ENCODE data around the gene NOXA1. TPM values are rescaled to one million over a fixed set of nuclear protein-coding genes. Genes with fewer than 3 reads are reported as not detected.
A peak's percentile ranks its signal among the peaks of the same experiment; 100 is the strongest.

NOXA1 gene
- total and polyA plus RNA-seq, 2 donors from 2014 or later: 19.1 to 21.8 TPM

DNA sequence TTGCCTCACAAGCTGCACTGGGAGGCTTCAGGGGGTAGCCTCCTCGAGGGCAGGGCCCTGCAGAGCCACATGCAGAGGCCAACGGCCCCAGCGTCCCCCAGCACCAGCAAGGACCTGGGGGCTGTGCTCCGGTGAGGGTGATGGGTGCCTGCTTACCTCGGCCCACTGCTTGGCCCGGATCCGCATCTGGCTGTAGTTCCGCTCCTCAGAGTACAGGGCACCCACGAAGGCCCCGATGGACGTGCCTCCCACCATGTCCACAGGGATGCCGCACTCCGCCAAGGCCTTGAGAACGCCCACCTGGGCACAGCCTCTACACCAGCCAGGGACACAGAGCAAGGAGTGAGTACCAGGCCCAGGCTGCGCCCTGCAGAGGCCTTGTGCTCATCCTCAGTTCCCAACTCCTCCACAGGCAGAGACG lies 44.0 kb downstream of the NOXA1 start:
- no peak overlapping the region for H3K9ac ChIP-seq (ENCODE audit: low read length in 3 of 3)
- no peaks in the 10 kb centered on the region for H3K4me1 ChIP-seq (ENCODE audit: control insufficient read depth in 2 of 3, insufficient read depth in 2 of 3, low read depth in 1 of 3, low read length in 3 of 3)
- no peaks in the 10 kb centered on the region for H3K36me3 ChIP-seq (ENCODE audit: control insufficient read depth in 2 of 3, insufficient read depth in 3 of 3, low read length in 3 of 3)
- H3K27ac ChIP-seq (ENCODE audit: low read depth in 2 of 2, low read length in 2 of 2): no peak overlapping the region
- H3K9me3 ChIP-seq (ENCODE audit: control insufficient read depth in 2 of 3, insufficient read depth in 1 of 3, low read length in 3 of 3): no peaks in the 10 kb centered on the region
- TF ChIP-seq, protein P1, sequence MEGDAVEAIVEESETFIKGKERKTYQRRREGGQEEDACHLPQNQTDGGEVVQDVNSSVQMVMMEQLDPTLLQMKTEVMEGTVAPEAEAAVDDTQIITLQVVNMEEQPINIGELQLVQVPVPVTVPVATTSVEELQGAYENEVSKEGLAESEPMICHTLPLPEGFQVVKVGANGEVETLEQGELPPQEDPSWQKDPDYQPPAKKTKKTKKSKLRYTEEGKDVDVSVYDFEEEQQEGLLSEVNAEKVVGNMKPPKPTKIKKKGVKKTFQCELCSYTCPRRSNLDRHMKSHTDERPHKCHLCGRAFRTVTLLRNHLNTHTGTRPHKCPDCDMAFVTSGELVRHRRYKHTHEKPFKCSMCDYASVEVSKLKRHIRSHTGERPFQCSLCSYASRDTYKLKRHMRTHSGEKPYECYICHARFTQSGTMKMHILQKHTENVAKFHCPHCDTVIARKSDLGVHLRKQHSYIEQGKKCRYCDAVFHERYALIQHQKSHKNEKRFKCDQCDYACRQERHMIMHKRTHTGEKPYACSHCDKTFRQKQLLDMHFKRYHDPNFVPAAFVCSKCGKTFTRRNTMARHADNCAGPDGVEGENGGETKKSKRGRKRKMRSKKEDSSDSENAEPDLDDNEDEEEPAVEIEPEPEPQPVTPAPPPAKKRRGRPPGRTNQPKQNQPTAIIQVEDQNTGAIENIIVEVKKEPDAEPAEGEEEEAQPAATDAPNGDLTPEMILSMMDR (IDR thresholded peaks at IDR 0.05; ENCODE audit: borderline replicate concordance, extremely low read depth, insufficient read depth): no peak
- FAIRE-seq (no peak), DNase-seq (peak in 1 of 5 donors; percentile 25)
- H3K27me3 ChIP-seq (ENCODE audit: control insufficient read depth, insufficient read depth, low read length): no peaks in the 10 kb centered on the region
- H3K4me3 ChIP-seq (ENCODE audit: low read length in 3 of 3): no peak overlapping the region
- intact Hi-C loops (cut with DNase I): no loop called here

GRCh38 chr9:137467896-137468295 lies 44.7 kb downstream of the NOXA1 start:
- intact Hi-C loops (cut with DNase I): no loop called here
- Histone ChIP-seq H3K4me3 (ENCODE audit: low read length in 3 of 3) (no peak overlapping the region), H3K27ac (ENCODE audit: low read depth in 2 of 2, low read length in 2 of 2) (no peak overlapping the region), H3K27me3 (ENCODE audit: control insufficient read depth, insufficient read depth, low read length) (no peaks in the 10 kb centered on the region), H3K9ac (ENCODE audit: low read length in 3 of 3) (no peak overlapping the region), H3K4me1 (ENCODE audit: control insufficient read depth in 2 of 3, insufficient read depth in 2 of 3, low read depth in 1 of 3, low read length in 3 of 3) (no peaks in the 10 kb centered on the region), H3K36me3 (ENCODE audit: control insufficient read depth in 2 of 3, insufficient read depth in 3 of 3, low read length in 3 of 3) (no peaks in the 10 kb centered on the region), H3K9me3 (ENCODE audit: control insufficient read depth in 2 of 3, insufficient read depth in 1 of 3, low read length in 3 of 3) (no peaks in the 10 kb centered on the region)
- DNase-seq (peak in 2 of 5 donors; percentile 25 to 33), FAIRE-seq (no peak)
- TF ChIP-seq, protein P1 (IDR thresholded peaks at IDR 0.05; ENCODE audit: borderline replicate concordance, extremely low read depth, insufficient read depth): no peak

DNA sequence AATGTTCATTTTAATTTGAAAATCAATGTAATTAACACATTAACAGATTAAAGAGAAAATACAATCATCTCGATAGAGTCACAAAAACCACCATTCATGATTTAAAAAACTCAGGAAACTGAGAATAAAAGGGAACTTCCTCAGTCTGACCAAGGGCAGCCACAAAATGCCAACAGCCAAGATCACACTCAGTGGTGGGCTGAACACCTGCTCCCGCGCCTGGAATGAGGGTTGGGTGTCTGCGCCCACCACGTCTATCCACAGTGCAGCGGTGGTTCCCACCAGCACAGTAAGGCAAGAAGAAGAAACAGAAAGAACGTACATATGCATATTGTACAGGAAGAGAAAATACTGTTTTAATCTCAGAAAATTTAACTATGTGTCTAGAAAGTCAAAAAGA lies 47.6 kb downstream of the NOXA1 start:
- intact Hi-C loops (cut with DNase I): no loop called here
- no peak overlapping the region for H3K9ac ChIP-seq (ENCODE audit: low read length in 3 of 3)
- no peak overlapping the region for H3K27ac ChIP-seq (ENCODE audit: low read depth in 2 of 2, low read length in 2 of 2)
- no peaks in the 10 kb centered on the region for H3K36me3 ChIP-seq (ENCODE audit: control insufficient read depth in 2 of 3, insufficient read depth in 3 of 3, low read length in 3 of 3)
- DNase-seq: peak in 1 of 5 donors; percentile 39
- H3K4me3 ChIP-seq (ENCODE audit: low read length in 3 of 3): no peak overlapping the region
- H3K27me3 ChIP-seq (ENCODE audit: control insufficient read depth, insufficient read depth, low read length): no peaks in the 10 kb centered on the region
- H3K4me1 ChIP-seq (ENCODE audit: control insufficient read depth in 2 of 3, insufficient read depth in 2 of 3, low read depth in 1 of 3, low read length in 3 of 3): no peaks in the 10 kb centered on the region
- TF ChIP-seq, protein P1 (IDR thresholded peaks at IDR 0.05; ENCODE audit: borderline replicate concordance, extremely low read depth, insufficient read depth): no peak
- FAIRE-seq: no peak
- peaks cover 0 to 5% (median 2%) of the 10 kb centered on the region in 3 donors for H3K9me3 ChIP-seq (ENCODE audit: control insufficient read depth in 2 of 3, insufficient read depth in 1 of 3, low read length in 3 of 3)

GRCh38 chr9:137474271-137474670 lies 51.1 kb downstream of the NOXA1 start:
- Histone ChIP-seq H3K36me3 (ENCODE audit: control insufficient read depth in 2 of 3, insufficient read depth in 3 of 3, low read length in 3 of 3) (no peaks in the 10 kb centered on the region), H3K4me1 (ENCODE audit: control insufficient read depth in 2 of 3, insufficient read depth in 2 of 3, low read depth in 1 of 3, low read length in 3 of 3) (no peaks in the 10 kb centered on the region), H3K9ac (ENCODE audit: low read length in 3 of 3) (no peak overlapping the region), H3K27me3 (ENCODE audit: control insufficient read depth, insufficient read depth, low read length) (no peaks in the 10 kb centered on the region), H3K27ac (ENCODE audit: low read depth in 2 of 2, low read length in 2 of 2) (no peak overlapping the region), H3K4me3 (ENCODE audit: low read length in 3 of 3) (no peak overlapping the region), H3K9me3 (ENCODE audit: control insufficient read depth in 2 of 3, insufficient read depth in 1 of 3, low read length in 3 of 3) (peaks cover 0 to 9% (median 5%) of the 10 kb centered on the region in 3 donors)
- FAIRE-seq: no peak
- TF ChIP-seq, protein P1 (IDR thresholded peaks at IDR 0.05; ENCODE audit: borderline replicate concordance, extremely low read depth, insufficient read depth): no peak
- intact Hi-C loops (cut with DNase I): no loop called here
- peak in 1 of 5 donors; percentile 39 for DNase-seq
